Myocyte (in vitro differentiated cells): ENCODE data around the gene PLCH1. TPM values are rescaled to one million over a fixed set of nuclear protein-coding genes. Genes with fewer than 3 reads are reported as not detected.

Source experiments
- DNase-seq: peaks from one replicate; pipeline ENCODE4 v3.0.0-alpha.2; 2012; ENCODE audit warnings: low read depth
- total RNA-seq: library from RNA; depleted of rRNA; stranded (reverse); fragments of >200 nt; gene quantifications from 2 replicates; pipeline ENCODE4 v1.2.3, GENCODE V29; 2014

PLCH1 gene
- total RNA-seq, 1 donor from 2014 or later, result 0.62 TPM

- no peak for DNase-seq
These were observed 259.0 kb downstream of the PLCH1 start for GRCh38 chr3:155485897-155486296.

- no peak for DNase-seq
These were observed 263.3 kb downstream of the PLCH1 start for GRCh38 chr3:155481591-155481990.

GRCh38 chr3:155481089-155481488, 263.8 kb downstream of the PLCH1 start:
- no peak for DNase-seq

GRCh38 chr3:155465664-155466063, 279.2 kb downstream of the PLCH1 start:
- no peak for DNase-seq

- DNase-seq, result no peak
These were observed 282.2 kb downstream of the PLCH1 start for GRCh38 chr3:155462672-155463071.

GRCh38 chr3:155457591-155457990, 287.3 kb downstream of the PLCH1 start:
- no peak for DNase-seq

- DNase-seq, result no peak
These were observed 289.1 kb downstream of the PLCH1 start for GRCh38 chr3:155455765-155456164.

- DNase-seq, result no peak
These were observed 291.4 kb downstream of the PLCH1 start for GRCh38 chr3:155453512-155453911.

GRCh38 chr3:155449613-155450267, 295.1 kb downstream of the PLCH1 start:
- DNase-seq, result peak; percentile 21

- no peak for DNase-seq
These were observed 296.3 kb downstream of the PLCH1 start for GRCh38 chr3:155448531-155448930.

- DNase-seq, result no peak
These were observed 298.5 kb downstream of the PLCH1 start for GRCh38 chr3:155446366-155446765.

- no peak for DNase-seq
These were observed 300.1 kb downstream of the PLCH1 start for GRCh38 chr3:155444771-155445170.

GRCh38 chr3:155443815-155444214, 301.1 kb downstream of the PLCH1 start:
- peak; percentile 70 for DNase-seq

GRCh38 chr3:155442072-155442471, 302.8 kb downstream of the PLCH1 start:
- DNase-seq, result no peak

- DNase-seq, result no peak
These were observed 303.4 kb downstream of the PLCH1 start for GRCh38 chr3:155441506-155441905.

- DNase-seq, result peak; percentile 50
These were observed 303.8 kb downstream of the PLCH1 start for GRCh38 chr3:155441026-155441425.

- DNase-seq, result no peak
These were observed 309.1 kb downstream of the PLCH1 start for GRCh38 chr3:155435821-155436220.

GRCh38 chr3:155431856-155432570, 312.9 kb downstream of the PLCH1 start:
- no peak for DNase-seq

- no peak for DNase-seq
These were observed 316.3 kb downstream of the PLCH1 start for GRCh38 chr3:155428563-155428962.

- DNase-seq, result no peak
These were observed 318.2 kb downstream of the PLCH1 start for GRCh38 chr3:155426524-155427230.

- peak; percentile 23 for DNase-seq
These were observed 319.5 kb downstream of the PLCH1 start for GRCh38 chr3:155425396-155425795.

GRCh38 chr3:155424323-155424710, 320.6 kb downstream of the PLCH1 start:
- no peak for DNase-seq
